Renal cortex interstitium (tissue), 11 donors: ENCODE results near the gene ICAM2. TPM values are rescaled to one million over a fixed set of nuclear protein-coding genes. Genes with fewer than 3 reads are reported as not detected.
A peak's percentile ranks its signal among the peaks of the same experiment; 100 is the strongest.
"Not testable (repeated sequence)": the region's sequence is repeated elsewhere in the genome, so short reads cannot be mapped to it uniquely, and the experiment has no call there.

Source experiments
- DNase-seq, 11 donors: peaks; one replicate each; pipeline ENCODE4 v3.0.0-alpha.2; 2013; ENCODE audit warnings: low read depth in 9 of 11, low spot score in 4 of 11; ENCODE audit errors: extremely low read depth in 1 of 11
- polyA plus RNA-seq, 3 donors: library from polyadenylated mRNA; unstranded; fragments of 120-200 nt; gene quantifications; one replicate each; pipeline ENCODE4 v1.2.1, GENCODE V29; 2013; ENCODE audit not compliant: insufficient read length in 3 of 3

Gene ICAM2
- polyA plus RNA-seq, 3 donors: 23.0 to 30.0 (median 28.7) TPM

GRCh38 chr17:63988741-63989621 lies 31.5 kb downstream of the ICAM2 start:
- DNase-seq: peak in 4 of 11 donors; percentile 17 to 45 (median 38)

- DNase-seq: no peak
Measured at GRCh38 chr17:63988127-63988478, 32.3 kb downstream of the ICAM2 start.

DNA sequence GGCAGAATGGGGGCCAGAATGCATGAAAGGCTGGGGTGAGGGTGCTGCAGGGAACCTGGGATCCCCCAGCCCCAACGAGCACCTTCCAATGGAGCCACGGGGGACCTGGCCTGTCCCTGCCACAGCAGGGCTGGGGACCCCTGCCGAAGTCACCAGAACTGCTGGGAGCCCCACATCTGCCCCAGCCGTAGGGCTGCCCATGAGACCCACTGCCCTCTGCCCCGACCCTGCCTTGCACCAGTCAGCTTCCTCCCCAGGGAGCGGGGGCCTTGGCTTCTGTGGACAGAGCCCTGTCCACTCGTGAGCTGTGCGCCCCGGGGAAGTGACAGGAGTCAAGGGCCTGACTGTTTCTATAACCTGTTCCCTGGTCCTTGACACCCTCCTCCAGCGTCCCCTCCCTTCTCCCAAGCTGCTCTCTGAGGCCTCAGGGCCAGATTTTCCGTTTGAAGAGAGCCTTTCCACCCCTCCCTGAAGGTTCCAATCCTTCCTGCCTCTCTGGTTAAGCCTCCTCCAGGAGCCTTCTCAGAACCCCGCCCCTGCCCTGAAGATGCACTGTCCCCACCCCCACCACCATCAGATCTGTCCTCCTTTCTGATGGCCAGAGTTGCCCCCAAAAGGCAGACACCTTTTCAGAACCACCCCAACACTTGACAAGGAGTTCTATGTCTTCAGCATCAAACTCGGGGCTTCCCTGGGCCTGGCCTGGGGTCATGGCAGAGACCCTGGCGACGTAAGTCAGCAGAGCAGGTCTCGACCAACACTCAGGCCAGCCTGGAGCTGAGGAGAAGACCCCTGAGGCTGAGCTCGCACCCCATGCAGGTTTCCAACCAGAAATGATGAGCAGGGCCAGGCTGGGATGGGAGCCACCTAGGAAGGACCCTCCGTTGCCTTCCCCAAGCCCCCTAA lies 33.0 kb downstream of the ICAM2 start:
- no peak for DNase-seq

- DNase-seq: no peak
Measured at GRCh38 chr17:63986821-63987220, 33.6 kb downstream of the ICAM2 start.

- DNase-seq: no peak
Measured at GRCh38 chr17:63985387-63986140, 34.9 kb downstream of the ICAM2 start.

DNA sequence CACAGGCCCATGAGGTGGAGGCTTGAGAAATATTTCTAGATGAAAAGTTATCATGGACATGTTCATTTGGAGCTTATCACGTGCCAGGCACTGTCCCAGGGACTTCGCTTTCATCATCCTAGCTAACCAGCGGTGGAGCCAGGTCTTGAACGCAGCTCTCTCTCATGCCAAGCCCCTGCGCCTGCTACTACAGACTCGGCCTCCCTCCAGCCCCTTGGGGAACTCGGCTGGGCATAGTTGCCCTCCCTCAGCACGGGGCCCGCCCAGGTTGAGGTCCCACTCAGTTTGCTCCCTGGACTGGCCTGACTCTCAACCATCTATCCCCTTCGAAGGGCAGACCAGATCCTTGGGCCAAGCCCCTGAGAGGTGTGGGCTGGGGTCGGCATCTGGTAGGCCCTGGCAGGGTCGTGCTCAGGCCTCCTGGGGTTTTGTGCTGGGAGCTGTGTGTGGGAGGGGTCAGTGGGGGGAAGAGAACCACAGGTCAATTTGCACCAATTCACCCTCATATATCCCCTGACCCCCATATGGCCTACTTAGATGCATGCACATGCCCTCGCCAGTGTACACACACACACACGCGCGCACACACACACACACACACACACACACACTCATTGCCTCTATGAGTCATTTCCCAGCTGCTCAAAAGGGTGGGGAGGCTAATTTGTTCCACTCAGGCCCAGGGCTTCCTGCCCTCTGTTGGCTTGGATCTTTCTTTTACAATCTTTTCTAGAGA lies 35.6 kb downstream of the ICAM2 start:
- no peak for DNase-seq

DNA sequence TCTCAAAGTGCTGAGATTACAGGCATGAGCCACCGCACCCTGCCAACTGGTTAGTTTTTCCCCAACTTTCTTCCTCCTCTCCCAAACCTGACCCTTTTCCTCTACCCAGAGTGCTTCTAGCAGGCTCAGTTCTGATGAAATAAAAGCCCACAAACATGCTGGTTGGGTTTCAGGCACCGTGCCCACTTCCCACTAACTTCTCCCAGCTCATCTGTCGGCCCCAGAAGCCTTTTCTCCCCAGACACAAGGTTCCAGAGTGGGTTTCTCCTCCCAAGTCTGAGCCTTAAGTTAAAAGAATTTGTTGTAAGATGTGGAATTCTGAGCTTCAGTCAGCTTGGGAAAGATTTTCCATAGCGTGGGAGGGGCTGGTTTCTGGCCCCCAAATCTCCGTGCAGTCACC lies 36.2 kb downstream of the ICAM2 start:
- no peak for DNase-seq

- DNase-seq: no peak
Measured at GRCh38 chr17:63983320-63983719, 37.1 kb downstream of the ICAM2 start.

GRCh38 chr17:63982641-63983040 lies 37.8 kb downstream of the ICAM2 start:
- DNase-seq: not testable (repeated sequence)

DNA sequence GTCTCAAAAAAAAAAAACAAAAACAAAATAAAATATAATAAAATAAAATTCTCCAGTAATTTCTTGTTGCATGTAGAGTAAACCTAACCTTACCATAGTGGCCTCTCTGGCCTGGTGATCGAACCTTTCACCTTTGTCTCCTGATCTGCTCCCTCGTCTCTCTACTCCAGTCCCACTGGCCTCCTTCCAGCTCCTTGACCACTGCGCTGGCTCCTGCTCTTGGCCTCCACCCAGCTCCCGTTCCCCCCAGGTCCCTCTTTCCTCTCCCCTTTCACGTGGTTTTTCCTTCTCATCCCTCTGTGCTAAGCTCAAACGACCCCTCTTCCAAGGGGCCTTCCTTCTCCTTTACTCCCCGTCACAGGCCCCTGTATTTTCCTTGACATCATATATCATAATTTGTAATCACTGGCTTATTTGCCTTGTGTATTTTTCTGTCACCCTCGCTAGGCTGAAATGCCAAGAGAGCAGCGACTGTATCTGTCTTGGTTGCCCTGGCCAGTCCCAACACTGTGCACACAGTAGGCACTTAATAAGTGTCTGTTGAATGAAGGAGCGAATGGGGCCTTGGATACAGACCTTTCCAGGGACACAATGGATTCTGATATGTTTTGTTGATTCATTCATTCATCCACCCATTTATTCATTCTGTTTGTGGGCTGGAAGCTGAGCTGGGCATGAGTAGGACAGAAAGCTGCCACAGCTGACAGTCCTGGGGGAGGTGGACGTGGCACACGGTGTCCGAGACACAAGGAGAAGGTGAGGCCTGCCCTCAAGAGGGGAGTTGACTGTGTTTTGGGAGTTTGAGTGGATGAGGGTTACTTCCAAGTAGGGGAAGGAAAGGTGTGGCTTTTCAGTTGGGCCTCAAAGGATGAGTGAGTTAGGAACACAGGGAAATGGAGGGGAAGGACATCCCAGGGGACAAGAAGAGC lies 41.9 kb downstream of the ICAM2 start:
- no peak for DNase-seq

DNA sequence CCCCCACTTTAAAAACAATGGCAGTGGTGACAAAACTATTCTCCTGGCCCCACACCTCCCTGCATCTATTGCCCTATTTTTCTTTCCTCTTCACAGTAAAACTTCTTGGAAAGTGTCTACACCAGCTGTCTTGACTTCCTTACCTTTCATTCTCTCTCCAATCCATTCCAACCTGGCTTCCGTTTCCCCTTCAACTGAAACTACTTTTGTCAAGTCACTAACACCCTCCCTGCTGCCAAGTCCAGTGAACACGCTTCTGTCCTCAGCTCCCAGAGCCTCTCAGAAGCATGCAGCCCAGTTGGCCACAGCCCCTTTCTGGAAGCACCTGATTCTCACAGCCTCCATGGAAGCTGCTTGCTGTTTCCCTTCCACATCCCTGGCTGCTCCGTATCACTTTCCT lies 43.7 kb downstream of the ICAM2 start:
- DNase-seq: no peak

DNA sequence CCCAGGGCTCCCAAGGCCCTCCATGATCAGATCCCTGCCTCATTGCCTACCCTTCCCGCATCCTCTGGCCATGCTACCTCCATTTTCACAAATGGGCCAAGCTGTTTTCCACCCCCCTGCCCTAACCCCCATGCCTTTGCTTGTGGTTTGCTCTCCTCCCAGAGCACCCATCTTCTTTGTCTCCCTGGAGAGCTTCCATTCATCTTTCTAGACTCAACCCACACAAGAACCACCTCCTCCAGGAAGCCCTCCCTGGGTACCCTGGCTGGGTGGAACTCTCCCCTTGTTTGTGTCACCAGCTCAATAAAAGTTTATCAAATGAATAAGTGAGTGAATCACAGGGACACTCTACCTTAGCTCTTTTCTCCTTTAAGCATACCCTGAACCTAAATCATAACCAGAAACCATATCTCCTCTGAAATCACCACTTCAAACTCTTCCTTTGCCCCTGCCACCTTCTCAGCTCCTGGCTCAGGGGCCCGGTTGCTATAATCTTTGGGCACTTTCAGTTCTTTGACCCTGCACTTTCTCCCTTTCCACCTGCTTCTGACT lies 44.8 kb downstream of the ICAM2 start:
- DNase-seq: no peak

- DNase-seq: no peak
Measured at GRCh38 chr17:63974594-63975192, 45.7 kb downstream of the ICAM2 start.

GRCh38 chr17:63973930-63974593 lies 46.4 kb downstream of the ICAM2 start:
- no peak for DNase-seq

GRCh38 chr17:63973247-63973646 lies 47.2 kb downstream of the ICAM2 start:
- no peak for DNase-seq

DNA sequence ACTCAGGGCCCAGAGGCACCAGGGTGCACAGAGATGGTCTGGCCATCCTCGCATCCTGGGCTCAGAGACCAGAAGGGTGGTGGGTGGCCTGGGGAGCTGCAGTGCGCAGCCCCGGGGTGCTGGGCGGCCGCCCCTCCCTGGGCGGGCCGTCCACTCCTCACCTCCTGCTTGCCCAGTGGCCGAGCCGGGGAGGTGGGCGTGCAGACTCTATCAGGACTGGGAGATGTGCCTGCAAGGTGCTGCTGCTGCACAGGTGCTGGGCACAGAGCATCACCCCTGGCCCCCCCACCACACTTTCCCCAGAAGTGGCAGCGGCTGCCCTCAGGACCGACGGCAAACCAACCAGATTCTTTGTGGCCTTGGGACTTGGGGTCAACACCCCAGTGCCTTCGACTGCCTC lies 47.6 kb downstream of the ICAM2 start, which contains the start of gene SCN4A:
SCN4A (minus strand) TSS at position 123 of the 400 bp plus-strand sequence; CDS start at position 46, 77 bp downstream.
- no peak for DNase-seq
